Keratinocyte (primary cell): Measurements from ENCODE around the gene ZNF790.

Source experiments
- CTCF ChIP-seq, 3 experiments: IDR thresholded peaks in 1 of 3; conservative IDR thresholded peaks in 1 of 3; optimal IDR thresholded peaks in 1 of 3; 2 replicates in 2 of 3; 3 replicates in 1 of 3; pipeline versions ENCODE3 to v1.5.1; 2011; ENCODE audit warnings: low read length in 3 of 3, mild to moderate bottlenecking in 3 of 3, moderate library complexity in 2 of 3, control low read depth in 1 of 3, inconsistent platforms in 1 of 3; ENCODE audit not compliant: insufficient read depth in 2 of 3; ENCODE audit errors: extremely low read depth in 1 of 3
- EZH2 ChIP-seq: IDR thresholded peaks from one replicate; pipeline ENCODE4 v1.6.1; 2012; ENCODE audit warnings: inconsistent platforms, mild to moderate bottlenecking, low read length, moderate library complexity

- TF ChIP-seq CTCF (optimal IDR thresholded peaks at IDR 0.05 in 1 of 3, IDR thresholded peaks at IDR 0.05 in 1 of 3, conservative IDR thresholded peaks at IDR 0.05 in 1 of 3; ENCODE audit: extremely low read depth in 1 of 3, insufficient read depth in 2 of 3, low read length in 3 of 3) (no peak), EZH2 (no peak)
These were observed 62.4 kb downstream of the ZNF790 start for GRCh38 chr19:36775768-36776167.
